Mesenteric fat pad (tissue), 1 donor: Measurements from ENCODE around the gene TRAF3IP1. TPM values are rescaled to one million over a fixed set of nuclear protein-coding genes. Genes with fewer than 3 reads are reported as not detected.
A peak's percentile ranks its signal among the peaks of the same experiment; 100 is the strongest.
"Not testable (repeated sequence)": the region's sequence is repeated elsewhere in the genome, so short reads cannot be mapped to it uniquely, and the experiment has no call there.

ENCODE experiments used
- DNase-seq: peaks from one replicate; pipeline ENCODE4 v3.0.0-alpha.2; 2020; ENCODE audit warnings: low spot score
- total RNA-seq: library from RNA; stranded (reverse); fragmentation: NEBNext Ultra II Directional; extraction: Animal tissue kit (Norgen Biotek cat#: 25700); gene quantifications from one replicate; pipeline ENCODE4 v1.2.1, GENCODE V29; 2021
- donor health status: DM: yes; HTN: yes; CAD: no.

TRAF3IP1 gene
- total RNA-seq, 1 donor from 2014 or later = 24.5 TPM

GRCh38 chr2:238306672-238306998 lies 13.7 kb upstream of the TRAF3IP1 start:
- DNase-seq = no peak

DNA sequence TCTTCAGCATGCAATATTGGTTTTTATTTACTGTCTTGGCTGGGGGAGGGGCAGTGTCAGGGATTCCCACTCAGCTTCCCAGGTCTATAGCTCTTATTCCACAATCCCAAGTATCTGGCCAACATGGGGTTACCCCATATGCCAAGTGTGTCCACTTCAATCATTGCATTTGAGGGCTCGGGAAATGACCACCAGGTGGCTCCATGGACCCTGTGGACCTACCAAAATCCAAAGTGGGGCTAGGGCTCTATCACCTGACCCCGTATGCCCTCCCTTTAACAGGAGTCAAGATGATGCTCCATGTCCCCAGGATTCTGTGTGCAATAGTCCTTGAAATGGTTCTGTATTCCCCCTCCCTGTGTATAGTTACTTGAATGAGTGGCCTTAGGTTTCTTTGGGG lies 12.1 kb upstream of the TRAF3IP1 start:
- DNase-seq = no peak

GRCh38 chr2:238310721-238311120 lies 9.6 kb upstream of the TRAF3IP1 start:
- DNase-seq = not testable (repeated sequence)

GRCh38 chr2:238313289-238313990 lies 6.9 kb upstream of the TRAF3IP1 start:
- no peak for DNase-seq

DNA sequence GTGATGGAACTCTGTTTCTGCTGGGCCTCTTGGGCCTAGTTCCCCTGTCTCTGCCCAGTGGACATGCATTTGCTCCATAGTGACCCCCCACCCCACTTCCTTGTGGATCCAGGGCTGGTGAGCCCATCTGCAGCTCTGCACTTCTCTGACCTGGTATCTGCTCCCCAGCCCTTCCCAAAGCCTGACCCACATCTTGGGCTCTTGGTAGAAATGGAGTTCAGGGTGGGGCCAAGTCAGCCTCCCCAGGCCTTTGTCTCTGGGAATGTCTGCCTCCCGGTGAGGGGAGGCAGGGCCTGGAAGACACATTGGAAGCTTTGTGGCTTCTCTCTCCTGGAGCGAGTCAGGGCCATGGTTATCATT lies 6.3 kb upstream of the TRAF3IP1 start:
- no peak for DNase-seq

GRCh38 chr2:238314576-238314975 lies 5.7 kb upstream of the TRAF3IP1 start:
- DNase-seq = no peak

DNA sequence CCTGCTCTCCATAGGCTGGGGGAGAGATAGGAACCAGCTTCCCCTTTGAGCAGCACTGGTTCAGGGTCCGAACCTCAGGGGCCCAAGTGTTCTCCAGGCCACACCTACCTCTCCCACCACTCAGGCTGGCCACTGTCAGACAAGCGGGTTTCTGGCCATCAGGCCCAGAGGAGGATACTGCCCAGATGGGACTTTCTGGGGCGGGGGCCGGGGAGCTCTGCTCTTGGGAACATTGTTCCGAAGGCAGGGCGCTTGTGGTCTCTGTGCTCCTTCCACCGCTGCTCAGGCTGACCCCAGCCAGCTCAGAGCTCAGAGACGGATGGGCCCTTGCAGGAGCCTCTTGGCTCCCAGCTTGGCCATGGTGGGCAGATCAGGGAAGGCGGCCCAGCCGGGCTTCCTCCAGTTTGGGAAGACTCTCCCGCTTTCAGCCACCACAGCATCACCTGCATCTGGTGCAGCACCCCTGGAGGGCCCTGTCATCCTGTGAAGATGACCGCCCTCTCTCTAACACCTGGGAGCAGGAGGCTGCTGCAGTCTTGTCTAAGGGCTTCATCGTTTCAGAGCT lies 5.2 kb upstream of the TRAF3IP1 start:
- DNase-seq = no peak

DNA sequence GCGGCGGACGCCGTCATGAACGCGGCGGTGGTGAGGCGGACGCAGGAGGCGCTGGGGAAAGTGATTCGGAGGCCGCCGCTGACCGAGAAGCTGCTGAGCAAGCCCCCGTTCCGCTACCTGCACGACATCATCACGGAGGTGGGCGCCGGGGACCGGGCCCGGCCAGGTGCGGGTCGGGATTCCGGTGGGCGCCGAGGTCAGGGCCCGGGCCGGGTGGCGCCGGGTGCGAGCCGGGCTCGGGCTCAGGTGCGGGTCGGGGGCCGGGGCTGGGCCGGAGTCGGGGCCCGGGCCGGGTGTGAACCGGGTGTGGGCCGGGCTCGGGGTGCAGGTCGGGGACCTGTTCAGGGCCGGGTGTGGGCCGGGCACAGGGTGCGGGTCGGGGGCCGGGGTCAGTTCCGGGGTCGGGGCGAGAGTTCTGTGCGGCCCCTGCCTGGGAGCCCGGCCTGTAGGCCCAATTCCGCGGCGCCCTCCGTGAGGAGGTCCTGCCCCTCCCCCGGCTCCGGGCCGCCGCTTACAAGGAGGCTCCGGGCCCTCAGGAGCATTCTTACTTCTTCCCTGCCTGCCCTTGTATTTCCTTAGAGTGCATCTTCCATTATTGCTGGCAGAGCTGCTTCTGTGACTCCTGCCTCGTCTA lies 447 bp downstream of the TRAF3IP1 start:
- peak; percentile 90 for DNase-seq

GRCh38 chr2:238321467-238321866 lies 1.1 kb downstream of the TRAF3IP1 start:
- peak; percentile 89 for DNase-seq

DNA sequence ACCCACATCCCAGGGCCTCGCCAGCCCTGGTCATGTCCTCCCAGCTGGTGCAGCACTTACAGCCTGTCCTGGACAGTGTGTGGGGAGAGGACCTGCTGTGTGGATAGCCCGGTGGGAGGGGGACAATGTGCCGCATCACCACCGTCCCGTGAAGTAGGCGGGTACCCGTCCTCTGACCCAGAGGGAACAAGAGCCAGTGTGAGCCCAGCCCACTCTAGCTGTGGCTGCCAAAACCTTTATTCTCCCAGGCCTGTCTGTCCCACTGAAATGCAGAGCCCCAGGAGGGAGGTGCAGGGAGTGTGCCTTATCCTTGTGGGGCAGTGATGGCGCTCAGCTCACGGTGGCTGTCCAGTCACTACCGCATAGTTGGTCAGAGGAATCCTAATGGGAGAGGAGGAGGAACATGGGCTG lies 1.7 kb downstream of the TRAF3IP1 start:
- DNase-seq = peak; percentile 75

DNA sequence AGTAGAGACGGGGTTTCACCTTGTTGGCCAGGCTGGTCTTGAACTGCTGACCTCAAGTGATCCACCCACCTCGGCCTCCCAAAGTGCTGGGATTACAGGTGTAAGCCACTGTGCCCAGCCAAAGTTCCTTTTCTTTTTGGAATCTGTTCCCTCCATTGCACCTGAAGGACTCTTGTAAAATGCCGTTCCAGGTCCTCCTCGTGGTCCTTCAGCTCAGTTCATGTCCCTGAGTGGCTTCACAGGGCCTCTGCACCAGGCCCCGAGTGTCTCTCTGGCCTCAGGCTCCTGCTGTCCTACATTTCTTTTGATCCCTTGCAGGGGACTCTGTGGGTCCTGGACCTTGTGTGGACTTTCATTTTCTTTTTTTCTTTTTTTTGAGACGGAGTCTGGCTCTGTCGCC lies 3.9 kb downstream of the TRAF3IP1 start:
- DNase-seq = peak; percentile 24

GRCh38 chr2:238325694-238326093 lies 5.4 kb downstream of the TRAF3IP1 start:
- peak; percentile 11 for DNase-seq

DNA sequence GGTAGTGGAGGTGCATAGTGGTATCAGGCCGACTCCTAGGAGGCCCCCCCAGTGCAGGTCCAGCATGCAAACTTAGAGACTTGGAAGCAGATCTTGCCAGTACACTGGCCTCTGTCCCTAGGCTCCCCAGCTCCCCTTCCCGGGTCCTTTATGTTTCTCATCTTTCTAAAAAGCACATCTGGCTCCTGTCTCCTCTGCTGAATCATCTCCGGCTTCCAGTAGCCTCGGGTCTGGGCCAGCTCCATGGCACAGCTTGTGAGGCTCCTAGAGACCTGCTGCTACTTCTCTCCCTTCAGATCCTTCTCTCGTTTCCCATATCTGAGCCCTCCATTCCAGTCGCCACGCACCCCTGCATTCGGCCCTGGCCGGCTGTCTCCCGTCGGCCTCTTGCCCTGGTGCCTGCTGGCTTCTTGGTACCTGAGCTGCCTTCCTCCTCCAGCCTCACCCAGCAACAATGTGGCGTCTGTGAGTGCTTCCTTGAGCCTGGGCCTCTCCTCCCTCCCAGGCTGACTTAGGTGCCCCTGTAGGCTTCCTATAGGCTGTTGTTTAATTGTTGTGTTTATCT lies 6.6 kb downstream of the TRAF3IP1 start:
- DNase-seq = peak; percentile 84

GRCh38 chr2:238327751-238328150 lies 7.4 kb downstream of the TRAF3IP1 start:
- DNase-seq = no peak

DNA sequence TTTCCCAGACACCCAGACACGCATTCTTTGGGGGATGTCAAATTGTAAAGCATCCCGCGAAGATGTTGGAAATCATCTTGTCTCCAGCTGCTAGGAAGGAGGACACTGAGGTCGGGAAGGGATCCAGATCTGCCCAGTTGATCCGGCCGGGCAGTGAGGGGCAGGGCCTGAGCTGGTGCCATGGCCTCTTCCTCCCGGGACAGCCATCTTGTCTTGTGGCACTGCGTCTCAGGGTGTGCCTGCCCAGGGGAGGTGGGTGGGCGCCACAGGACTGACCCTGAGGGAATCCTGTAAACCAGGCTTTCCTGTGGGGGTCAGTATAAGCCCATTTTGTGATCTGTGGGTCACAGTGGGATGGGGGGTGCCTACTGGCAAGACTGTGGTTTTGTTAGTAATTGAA lies 10.1 kb downstream of the TRAF3IP1 start:
- peak; percentile 88 for DNase-seq

GRCh38 chr2:238331916-238332315 lies 11.6 kb downstream of the TRAF3IP1 start:
- DNase-seq = no peak

DNA sequence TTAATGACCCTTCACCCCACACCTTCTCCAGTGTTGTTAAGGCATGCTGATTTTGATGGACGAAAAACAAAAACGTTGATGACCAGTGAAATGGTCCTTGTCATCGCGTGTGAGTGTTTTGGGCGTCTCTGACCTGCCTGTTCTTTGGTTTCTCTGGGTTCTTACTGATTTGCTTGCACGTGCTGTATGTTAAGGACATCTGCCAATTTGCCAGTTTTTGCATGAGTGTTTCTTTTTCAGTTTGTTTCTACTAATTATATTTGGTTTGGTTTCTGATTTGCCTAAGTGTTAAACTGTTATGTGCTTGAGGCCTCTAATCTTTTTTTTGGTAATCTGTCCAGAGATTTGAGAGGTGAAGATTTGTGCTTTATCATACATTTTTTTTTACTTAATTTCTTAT lies 14.6 kb downstream of the TRAF3IP1 start:
- no peak for DNase-seq

DNA sequence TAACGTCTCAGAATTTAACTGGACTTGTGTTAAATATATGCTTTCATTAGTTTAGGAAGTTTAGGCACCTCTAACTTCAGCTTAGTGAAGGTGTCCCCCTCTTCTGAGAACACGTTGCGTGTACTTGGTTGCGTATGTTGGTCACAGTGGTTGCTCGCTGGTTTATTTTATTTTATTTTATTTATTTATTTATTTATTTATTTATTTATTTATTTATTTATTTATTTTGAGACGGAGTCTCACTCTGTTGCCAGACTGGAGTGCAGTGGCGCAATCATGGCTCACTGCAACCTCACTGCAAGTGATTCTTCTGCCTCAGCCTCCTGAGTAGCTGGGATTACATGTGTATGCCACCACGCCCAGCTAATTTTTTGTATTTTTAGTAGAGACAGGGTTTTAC lies 15.3 kb downstream of the TRAF3IP1 start:
- DNase-seq = peak; percentile 35

DNA sequence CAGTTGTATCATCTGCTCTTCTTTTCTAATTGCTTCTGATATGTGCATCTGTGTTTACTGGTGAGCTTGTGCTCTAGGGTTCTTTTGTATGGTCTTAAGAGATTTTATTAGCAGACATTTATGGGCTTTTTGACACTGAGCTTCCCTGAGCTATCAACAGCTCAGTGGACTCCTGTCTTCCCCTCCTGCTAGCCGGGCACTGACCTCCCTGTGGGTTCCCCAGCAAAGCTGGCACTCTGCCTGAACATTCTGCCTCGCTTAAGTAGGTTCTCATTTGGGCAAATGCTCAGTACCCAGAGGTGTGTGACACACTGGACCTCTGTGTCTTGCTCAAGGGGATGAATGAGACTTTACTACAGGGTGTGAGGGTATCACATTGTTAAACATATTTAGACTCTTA lies 15.8 kb downstream of the TRAF3IP1 start:
- peak; percentile 49 for DNase-seq

DNA sequence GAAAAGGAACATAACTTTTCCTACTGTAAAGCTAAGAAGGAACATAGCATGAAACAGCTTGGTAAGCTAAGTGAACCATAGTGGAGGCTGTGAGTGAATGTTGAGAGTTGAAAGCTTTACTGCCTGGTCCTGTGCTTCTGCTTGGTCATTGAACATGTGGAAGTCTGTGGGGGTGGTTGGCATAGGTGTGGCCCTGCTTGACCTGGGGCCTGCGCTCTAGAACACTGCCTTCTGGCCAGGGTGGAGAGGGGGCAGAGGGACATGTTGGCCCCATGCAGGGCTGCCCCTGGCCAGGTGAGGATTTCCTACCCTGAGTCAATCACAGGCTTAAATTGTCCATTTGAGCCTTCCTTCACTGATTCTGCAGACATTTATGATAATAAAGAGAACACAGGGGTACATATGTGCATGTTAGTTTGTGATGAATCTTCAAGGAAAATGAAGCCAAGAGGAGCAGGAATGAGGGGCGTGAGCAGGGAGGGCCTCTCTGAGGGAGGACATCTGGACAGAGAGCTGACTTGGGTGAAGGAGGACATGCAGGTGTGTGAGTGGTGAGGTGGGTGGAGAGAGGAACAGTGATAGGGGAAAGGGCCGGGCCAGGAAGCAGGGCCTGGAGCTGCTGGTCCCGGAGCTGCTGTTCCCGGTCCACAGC lies 16.6 kb downstream of the TRAF3IP1 start:
- DNase-seq = peak; percentile 55

DNA sequence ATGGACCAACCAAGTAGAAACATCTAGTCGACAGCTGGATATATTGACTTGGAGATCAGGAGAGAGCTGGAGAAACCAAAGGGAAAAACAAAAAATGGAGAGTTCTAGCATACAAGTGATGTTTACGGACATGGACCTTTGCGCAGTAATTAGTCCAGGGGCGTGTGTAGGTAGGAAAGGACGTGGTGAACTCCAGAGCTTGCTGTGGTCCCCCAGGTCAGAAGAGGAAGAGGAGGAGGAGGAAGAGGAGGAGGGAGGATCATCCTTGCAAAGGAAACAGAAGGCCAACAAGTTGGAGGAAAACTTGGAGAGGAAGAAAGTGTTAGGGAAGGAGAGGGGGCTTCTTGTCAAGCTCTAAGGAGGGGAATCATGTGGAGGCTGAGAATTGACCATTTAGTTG lies 17.5 kb downstream of the TRAF3IP1 start:
- DNase-seq = no peak
